NCI-H345 treated with DMSO at 0.1 percent for 48 hours (cell line): Measurements from ENCODE around the gene KASH5.

ENCODE experiments used
- DNase-seq: peaks from one replicate; lab custom pipeline; 2025; ENCODE audit not compliant: unreplicated experiment; lab: John Stamatoyannopoulos, UW

Gene KASH5, protein sequence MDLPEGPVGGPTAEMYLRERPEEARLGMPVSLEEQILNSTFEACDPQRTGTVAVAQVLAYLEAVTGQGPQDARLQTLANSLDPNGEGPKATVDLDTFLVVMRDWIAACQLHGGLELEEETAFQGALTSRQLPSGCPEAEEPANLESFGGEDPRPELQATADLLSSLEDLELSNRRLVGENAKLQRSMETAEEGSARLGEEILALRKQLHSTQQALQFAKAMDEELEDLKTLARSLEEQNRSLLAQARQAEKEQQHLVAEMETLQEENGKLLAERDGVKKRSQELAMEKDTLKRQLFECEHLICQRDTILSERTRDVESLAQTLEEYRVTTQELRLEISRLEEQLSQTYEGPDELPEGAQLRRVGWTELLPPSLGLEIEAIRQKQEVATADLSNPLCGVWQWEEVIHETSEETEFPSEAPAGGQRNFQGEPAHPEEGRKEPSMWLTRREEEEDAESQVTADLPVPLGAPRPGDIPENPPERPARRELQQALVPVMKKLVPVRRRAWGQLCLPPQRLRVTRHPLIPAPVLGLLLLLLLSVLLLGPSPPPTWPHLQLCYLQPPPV

DNA sequence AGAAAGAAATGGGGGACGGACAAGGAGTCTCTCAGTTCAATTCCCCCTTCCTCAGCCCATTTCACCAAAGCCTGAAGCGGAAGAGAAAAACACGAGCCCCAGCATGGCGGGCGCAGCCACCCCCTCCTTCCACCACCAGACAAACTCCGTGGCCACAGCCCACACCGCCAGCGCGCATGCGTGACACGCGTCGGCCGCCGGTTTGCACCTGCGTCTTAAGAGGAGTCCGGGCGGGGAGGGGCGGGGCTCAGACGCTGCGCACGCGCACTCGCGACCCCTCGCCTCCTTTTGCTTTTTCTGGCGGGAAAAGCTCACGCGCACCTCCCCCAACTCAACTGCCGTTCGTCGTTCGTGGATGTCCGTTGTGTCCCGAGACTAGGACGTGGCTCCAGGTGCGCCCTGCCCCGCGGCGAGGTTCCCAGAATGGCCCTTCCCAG lies at the start of gene KASH5:
Gene KASH5 (plus strand): TSS at position 314 of the 437 bp plus-strand sequence. CDS start 2,635 bp downstream, outside the sequence.
- no peak for DNase-seq

DNA sequence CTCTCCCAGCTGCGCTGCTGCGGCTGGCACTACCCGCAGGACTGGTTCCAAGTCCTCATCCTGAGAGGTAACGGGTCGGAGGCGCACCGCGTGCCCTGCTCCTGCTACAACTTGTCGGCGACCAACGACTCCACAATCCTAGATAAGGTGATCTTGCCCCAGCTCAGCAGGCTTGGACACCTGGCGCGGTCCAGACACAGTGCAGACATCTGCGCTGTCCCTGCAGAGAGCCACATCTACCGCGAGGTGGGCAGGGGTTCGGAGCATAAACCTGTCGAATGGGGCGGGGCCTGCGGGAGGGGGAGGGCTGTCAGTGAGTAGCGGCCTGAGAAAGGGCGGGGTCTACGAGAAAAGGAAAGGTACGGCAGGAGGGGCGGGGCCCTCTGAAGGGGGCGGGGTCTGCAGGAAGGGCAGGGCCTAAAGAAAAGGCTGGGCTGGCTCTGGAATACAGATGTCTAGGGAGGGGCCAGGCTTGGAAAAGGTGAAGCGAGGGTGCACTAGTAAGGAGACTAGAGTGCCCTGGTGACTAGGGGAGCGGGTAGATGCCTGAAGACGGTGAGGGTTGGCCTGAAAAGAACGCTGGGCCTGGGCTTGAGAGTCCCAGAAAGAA lies 49.3 kb upstream of the KASH5 start:
- DNase-seq: no peak

DNA sequence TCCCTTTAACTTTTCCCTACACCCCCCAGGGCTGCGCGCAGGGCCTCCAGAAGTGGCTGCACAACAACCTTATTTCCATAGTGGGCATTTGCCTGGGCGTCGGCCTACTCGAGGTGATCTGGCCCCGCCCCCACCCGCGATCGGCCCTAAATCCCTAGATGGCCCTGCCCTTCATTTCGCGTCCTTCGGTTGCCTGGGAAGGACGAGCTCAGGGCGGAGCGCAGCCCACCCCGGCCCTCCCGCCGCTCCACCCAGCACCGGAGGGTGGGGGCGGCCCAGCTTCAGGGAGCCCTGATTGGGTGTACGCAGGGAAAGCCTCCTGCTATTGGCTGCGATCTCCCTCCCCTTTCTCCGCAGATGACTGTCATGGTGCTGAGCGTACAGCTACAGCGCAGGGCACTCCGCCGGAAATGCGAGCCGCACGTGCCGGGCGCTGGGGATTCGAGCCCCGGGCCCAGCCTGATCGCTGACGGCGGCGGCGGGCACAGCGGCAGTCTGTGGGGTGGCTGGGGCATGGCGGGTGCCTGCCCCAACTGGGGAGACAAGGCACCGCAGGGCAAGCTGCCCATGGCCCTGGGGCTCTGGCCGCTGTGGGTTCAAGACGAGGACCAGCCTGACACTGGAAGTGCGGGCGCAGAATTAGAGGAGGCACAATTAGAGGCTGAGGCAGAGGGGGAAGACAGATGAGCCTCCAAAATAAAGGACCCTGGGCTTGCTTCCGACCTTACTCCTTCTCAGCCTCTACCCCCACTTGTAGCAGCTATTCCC lies 48.6 kb upstream of the KASH5 start:
- no peak for DNase-seq

DNA sequence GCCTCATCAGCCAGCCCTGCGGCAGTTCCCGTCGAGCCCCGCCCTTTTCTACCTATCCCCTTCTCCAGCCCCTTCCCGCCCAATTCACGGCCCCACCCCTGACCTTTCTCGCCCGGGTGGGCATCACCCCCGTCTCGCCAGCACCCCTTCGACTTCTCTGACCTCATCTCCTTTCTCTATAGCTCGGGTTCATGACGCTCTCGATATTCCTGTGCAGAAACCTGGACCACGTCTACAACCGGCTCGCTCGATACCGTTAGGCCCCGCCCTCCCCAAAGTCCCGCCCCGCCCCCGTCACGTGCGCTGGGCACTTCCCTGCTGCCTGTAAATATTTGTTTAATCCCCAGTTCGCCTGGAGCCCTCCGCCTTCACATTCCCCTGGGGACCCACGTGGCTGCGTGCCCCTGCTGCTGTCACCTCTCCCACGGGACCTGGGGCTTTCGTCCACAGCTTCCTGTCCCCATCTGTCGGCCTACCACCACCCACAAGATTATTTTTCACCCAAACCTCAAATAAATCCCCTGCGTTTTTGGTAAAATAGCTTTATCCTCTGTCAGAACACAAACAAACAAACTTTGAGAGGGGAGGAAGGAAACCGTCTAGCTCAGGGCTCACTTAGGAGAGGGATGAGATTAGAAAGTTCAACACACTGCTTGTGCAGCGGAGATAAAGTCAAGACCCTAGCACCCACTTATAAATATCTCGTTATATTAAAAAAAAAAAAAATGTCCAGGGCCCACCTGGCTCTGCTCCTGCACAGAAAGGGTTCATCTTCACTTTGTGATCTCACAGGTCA lies 47.8 kb upstream of the KASH5 start:
- no peak for DNase-seq

DNA sequence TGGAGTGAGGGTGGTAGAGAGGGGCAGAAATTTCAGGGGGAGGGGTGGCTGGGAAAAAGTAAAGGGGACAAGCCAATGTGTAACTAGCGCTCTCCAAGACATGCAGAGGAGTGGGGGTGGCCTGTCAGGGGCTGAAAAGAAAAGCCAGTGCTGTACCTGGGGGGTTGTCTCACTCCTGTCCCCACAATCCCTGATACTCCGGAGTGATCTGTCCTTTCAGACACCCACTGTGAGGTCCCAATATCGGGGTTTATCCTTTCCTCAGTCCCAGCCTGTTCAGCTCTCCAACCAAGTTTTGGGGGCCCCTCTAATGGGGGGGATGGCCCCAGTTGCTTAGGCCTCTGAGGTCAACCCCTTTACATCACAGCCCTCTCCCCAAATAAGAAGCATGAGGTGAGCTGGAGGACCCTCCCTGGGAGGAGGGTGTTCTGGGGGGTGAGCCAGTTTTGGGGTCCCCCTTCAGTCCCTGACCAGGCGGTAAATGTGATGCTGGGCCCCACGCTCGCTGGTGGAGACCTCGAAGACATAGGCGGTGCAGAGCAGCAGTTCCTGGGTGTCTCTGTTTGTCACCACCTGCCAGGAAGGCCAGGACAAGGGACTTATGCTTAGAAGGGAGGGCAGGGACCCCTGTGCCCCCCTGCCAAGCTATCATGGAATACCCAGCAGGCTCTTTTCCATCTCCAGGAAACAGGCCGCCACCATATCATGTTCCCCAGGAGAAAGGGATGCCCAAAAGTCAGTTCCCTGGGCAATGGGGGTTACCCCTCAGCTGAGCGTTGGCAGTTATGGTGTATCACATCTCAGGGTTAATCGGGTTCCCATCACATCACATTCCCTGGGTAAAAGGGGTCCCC lies 47.0 kb upstream of the KASH5 start:
- DNase-seq: no peak

DNA sequence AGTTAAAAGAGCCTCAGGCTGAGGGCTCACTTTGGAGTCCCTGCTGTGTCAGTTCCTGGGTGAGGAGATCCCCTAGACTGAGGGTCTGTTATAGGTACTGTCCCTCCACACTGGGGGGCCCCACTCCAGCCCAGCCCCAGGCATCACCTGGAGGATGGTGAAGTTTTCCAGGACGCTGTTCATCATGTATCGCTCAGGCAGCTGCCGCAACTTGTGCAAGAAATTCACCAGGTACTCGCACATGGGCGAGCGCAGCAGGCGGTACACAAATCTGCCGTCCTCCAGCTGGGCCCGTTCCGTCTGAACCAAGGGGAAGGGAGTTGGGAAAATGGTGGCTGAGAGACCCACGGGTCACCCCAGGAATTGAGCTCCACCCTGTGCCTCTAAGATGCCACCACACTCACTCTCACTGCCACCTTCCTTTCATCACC lies 45.7 kb upstream of the KASH5 start:
- DNase-seq: no peak

DNA sequence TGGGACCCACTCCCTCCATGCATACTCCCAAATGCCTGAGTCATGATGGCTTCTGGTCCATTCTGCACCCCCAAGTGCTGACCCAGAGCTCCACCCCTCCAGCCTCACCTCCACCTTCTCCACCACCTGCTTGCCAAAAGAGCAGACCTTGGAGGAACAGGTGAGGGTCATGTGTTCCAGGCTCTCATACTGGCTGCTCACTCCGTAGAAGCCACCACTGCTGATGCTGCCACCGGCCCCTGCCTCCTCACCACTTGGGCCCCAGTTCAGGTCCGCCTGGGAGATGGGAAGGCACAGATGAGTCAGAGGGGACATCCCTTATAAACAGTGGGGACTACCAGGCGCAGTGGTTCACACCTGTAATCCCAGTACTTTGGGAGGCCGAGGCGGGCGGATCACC lies 44.9 kb upstream of the KASH5 start:
- no peak for DNase-seq

DNA sequence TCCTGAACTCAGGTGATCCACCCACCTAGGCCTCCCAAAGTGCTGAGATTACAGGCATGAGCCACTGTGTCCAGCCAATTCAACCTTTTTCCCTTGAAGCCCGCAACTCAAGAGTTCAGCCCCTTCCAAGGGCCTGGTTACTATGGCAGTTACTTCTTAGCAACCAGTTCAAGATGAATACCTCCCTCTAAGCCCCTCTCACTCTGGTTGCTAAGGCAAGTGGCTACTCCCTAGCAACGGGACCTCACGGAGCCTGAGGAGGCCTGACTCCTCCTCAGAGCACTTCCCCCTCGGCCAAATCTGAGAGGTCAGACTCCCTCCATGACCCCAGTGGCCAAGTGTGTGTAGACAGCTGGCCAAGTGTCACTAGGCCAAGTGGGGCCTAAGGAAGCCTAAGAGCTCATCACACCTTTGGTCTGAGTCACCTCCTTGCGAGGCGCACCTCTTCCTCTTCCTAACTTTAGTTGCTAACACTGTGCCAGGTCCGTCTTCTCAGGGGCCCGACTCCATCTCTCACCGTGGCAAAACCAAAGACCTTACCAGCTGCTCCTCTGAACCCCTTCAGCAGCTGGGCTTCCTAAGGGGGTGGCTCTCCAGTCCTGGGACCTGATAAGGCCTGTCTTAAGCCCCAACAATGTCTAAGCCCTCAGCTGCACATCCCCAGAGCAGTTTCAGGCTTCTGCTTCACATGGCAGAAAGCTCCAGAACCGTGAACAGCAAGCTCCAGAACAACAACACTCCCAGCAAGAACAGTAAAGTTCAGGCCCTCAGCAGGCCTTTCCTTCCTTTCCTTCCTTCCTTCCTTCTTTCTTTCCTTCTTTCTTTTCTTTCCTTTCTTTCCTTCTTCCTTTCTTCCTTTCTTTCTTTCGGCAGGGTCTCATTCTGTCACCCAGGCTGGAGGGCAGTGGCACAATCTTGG lies 43.3 kb upstream of the KASH5 start:
- DNase-seq: no peak

DNA sequence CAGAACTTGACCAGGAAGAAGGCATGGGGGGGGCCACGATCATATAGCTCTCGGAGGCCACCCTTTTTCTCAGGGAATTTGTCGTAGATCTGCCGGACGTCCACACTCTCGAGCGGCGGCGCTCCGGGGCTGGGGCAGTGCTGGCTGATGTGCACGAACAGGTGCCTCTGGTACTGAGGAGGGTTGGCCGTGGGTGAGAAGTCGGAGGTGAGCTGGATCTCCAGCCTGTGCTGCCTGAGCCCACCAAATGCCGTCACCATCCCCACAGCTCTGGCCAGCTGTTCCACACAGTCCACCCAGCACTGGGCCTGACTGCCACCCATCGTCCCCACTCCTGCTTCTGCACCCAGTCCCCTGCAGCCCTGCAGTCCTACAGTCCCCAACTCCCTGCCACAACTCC lies 40.9 kb upstream of the KASH5 start:
- no peak for DNase-seq

DNA sequence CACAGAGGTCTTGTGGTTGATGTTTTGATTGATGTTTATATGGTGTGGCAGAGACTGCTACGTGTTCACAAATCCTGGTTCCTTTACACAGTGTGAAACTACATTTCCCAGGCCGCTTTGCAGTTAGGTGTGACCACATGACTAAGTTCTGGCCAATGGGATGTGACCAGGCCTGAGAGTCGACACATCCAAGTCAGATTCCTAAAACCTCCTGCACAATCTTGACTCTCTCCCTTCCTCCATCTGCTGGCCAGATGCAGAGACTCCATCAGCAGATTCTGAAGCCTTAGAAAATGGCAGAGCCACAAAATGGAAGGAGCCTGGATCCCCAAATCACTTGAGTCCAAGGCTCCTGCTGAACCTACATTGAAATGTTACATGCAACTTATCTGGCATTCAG lies 40.2 kb upstream of the KASH5 start:
- no peak for DNase-seq

DNA sequence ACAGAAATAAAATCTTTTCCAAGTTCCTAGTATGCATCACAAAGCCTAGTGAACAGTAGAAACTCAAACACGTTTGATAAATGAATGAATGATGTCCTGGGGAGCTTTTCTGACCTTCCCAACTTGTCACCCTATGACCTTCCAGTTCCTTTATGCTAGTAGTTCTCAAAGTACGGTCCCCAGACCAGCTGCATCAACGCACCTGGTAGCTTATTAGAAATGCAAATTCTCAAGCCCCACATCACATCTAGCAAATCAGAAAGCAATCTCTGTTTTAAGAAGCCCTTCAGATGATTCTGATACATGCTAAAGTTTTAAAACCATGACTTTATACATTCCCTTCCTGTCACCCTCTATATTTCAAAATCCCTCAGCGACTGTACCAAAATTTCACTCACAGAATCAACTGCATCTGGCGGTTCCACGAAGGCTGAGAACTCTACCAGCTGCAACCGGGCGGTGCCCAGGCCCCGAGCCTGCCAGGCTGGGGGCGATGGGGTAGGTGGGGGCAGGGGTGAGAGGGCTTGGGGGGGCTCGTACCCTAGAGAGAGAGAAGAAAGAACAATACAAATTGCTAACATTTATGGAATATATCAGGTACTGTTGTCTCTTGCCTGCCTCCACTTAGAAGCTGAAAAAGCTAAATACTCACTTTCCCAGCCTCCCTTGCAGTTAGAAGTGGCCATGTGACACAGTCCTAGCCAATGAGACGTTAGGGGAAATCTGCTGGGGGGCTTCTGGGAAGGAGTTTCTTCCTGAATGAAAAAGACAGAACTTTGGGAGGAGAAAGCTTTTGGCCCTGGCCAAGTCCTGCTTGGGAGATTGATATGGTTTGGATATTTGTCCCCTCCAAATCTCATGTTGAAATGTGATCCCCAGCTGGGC lies 39.5 kb upstream of the KASH5 start:
- DNase-seq: no peak

DNA sequence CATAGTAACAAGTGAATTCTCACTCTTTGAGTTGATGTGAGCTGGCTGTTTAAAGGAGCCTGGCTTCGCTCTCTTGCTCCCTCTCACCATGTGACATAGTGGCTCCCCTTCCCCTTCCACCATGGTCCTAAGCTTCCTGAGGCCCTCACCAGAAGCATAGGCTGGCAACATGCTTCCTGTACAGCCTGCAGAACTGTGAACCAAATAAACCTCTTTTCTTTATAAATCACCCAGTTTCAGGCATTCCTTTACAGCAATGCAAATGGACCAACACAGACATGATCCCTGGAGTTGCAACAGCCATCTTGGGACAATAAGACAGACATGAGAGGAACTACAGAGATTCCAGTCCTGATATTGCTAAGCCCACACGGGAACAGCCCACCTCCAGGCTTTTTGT lies 38.5 kb upstream of the KASH5 start:
- no peak for DNase-seq

DNA sequence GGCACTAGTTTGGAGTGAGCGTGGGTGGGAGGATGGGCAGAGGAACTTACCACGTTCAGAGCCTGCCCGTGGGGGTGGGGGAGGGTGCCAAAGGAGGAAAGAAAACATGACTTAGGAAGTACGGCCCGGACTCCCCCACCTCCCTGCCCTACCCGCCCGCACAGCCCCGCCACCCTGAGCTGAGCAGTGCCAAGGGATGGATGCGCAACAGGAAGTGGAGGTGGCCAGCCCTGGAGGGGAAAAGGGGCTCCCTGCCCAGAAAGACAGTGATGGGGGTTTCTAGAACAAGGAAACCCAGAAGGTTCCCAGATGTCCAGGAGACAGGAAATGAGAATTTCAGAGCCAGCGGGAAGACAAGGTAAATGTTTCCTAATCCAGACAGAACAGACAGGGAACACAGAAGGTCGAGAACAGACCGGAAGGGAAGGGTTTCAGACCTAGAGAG lies 32.1 kb upstream of the KASH5 start:
- DNase-seq: no peak

DNA sequence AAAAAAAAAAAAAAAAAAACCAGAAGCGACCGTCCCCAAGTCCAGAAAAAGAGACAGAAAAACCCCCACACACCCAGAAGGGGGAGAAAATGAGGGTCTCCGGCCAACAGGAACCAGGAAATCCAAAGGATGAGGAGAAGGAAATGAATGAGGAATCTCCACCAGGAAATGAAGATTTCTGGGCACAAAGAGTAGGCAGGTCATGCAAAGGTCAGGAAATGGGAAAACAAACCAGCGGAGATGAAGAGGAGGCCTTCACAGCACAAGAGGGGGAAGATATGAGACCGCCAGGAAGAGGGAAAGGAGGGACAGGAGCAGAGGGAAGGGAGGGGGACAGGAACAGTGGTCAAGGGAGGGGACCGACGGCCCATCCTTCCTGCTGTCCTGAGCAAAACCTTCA lies 31.7 kb upstream of the KASH5 start:
- no peak for DNase-seq

DNA sequence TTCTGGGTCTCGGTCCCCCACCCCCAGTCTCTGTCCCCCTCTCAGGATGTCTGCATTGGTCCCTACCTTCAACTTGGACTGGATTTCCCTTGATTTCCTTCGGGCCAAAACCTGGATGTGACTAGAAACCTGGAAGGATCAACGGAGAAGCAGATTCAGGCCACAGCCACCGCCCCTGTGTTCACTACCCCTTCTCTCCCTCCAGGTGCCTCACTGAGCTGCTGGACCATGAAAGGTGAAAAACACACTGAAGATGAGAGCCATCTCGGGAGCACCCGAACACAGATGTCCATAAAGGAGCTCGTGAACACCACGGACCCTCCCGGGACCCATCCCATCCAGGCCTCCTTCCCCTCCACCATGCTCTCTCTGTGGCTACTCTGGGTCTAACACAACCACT lies 30.9 kb upstream of the KASH5 start:
- DNase-seq: no peak

DNA sequence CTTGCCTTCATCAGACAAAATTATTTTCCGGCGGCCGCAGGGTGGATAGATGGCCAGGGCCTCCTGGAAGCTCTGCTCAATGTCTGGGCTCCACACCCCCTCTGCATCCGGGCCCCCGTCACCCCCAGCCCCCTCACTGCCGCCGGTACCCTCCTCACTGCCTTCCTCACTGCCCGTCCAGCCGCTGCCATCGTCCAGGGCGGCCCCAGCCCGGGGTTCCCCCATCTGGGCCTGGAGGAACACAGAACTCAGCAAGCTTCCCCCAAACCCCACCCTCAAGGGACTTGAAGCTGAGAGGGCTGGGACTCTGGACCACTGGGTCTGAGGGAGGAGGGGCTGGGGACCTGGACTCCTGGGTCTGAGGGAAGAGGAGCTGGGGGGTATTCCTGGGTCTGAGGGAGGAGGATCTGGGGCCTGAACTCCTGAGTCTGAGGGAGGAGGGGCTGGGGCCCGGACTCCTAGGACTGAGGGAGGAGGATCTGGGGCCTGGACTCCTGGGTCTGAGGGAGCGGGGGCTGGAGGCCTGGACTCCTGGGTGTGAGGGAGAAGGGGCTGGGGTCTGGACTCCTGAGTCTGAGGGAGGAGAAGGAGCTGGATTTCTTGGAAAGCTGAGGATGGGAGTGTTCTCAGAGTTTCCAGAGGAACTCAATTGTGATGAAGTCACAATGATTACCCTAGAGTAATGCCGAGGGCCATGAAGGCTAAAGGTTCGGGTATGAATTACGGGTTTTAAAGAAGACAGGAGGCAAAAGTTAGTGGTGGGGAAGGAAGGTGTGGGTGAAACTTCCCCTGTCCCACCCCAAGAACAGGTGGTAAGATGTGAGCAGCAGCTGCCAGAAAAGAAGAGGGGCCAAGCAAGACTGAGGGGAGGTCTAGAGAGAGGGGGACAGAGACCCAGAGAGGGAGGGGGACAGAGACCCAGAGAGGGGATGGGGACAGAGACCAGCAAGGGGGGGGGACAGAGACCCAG lies 27.9 kb upstream of the KASH5 start:
- no peak for DNase-seq
